ENCODE measurements around the gene CCDC51.

CCDC51 gene

DNA sequence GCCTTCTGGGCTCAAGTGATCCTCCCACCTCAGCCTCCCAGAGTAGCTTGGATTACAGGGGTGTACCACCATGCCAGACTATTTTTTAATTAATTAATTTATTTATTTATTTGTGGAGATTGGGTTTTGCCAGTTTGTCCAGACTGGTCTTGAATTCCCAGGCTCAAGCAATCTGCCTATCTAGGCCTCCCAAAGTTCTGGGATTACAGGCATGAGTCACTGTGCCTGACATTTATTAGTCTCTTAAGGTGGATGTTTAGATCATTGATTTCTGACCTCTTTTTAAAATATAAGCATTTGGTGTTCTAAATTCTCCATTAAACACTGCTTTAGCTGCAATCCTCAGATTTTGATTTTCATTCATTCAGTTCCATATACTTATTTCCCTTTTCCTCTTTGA lies 52.3 kb downstream of the CCDC51 start:
- Histone ChIP-seq H3K36me3 (ENCODE audit: control insufficient read depth, insufficient read depth, low read length) (no peaks in the 10 kb centered on the region), H3K9me3 (ENCODE audit: control insufficient read depth, insufficient read depth, low read depth, low read length) (no peaks in the 10 kb centered on the region), H3K27me3 (ENCODE audit: control insufficient read depth, insufficient read depth, low read length) (no peaks in the 10 kb centered on the region), H3K4me1 (ENCODE audit: control insufficient read depth, insufficient read depth, low read length) (no peaks in the 10 kb centered on the region), H3K4me3 (ENCODE audit: low read depth, low read length) (no peak overlapping the region), H3K27ac (ENCODE audit: low read depth, low read length) (no peak overlapping the region), H3K9ac (ENCODE audit: low read length) (no peak overlapping the region)
